Endometrial microvascular endothelial cells (primary cell): ENCODE measurements around the gene TEX12. TPM values are rescaled to one million over a fixed set of nuclear protein-coding genes. Genes with fewer than 3 reads are reported as not detected.
"Not testable (repeated sequence)": the region's sequence is repeated elsewhere in the genome, so short reads cannot be mapped to it uniquely, and the experiment has no call there.

Experiments
- in situ Hi-C: cut with HindIII; loops from 2 replicates; pipeline ENCODE4 v1.10.0; 2017; ENCODE audit warnings: low sequenced_read_pairs, low pct_unique_long_range_greater_than_20kb; ENCODE audit errors: inconsistent ontology term
- total RNA-seq: library from RNA; depleted of rRNA; stranded (reverse); fragments of >200 nt; gene quantifications from one replicate; pipeline ENCODE4 v1.2.3, GENCODE V29; 2015; ENCODE audit errors: inconsistent ontology term

Gene TEX12
- total RNA-seq, 1 donor from 2014 or later = not detected

DNA sequence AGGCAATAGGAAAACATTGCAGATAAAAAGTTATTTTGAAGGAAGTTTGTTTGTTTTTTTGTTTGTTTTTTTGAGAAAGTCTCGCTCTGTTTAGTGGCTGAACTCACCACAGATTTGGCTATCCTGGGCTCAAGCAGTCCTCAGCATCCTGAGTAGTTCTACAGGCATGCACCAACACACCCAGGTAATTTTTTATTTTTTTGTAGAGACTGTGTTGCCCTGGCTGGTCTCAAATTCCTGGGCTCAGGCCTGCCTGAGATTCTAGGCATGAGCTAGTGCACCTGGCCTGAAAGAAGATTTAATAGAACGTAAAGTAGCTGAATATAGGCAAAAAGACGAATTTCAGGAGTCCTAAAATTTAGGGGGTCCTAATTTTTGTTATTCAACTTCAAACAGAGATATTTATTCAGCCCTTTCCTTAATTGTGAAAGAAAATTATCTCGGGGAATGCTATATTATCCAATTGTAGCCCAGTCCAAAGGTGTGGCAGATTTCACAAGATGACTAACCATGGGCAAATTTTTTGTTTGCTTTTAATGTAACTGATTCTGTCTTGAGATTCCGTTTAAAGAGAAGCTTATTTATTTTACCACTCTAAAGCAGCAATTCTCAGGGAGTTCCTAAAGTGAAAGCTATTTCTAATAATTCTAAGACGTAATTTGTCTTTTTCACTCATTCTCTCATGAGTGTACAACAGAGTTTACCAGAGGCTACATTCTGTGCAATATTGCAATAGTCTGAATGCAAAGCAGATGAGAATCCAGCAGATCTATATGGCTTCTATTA is 4.2 kb upstream of the TEX12 start:
- in situ Hi-C loops = no loop called here

DNA sequence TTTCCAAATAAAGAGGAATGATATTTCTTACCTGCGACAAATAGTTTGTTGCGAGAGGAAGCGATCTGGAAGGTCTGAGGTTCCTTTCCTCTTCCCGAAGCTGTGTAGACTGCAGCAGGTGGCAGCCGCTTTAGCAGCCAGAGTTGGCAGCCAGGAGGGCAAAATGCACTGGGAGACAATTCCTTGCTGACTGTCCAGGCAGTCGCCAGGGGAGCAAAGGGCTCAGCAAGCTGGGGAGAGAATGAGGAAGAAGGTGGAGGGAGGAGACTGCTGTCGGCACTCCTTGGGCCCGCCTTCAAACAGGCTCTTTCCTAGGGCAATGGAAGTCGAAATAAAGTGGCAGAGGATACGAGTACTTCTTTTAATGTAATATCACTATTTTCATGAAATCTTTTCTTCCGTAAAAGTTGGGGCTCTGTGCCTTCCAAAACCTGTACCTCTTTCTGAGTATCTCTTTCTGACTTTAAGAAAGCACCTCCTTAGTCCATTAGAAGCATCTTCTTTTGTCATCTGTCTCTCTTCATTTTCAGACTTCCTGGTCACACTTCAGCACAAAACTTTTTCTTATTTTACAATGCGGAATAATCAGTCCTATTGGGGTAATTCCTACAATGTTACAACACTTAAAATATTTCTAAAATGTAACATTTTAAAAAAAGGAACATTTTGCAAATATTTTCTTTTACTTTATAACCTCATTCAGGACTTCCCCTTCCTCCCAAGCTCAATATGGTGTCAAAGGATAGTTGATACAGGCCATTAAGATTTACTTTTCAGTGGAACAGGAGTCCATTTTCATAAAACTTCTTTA is 3.1 kb upstream of the TEX12 start, which contains the start of gene IL18:
Gene IL18 (minus strand): TSS at position 220 of the 811 bp plus-strand sequence. CDS start 9,041 bp downstream, outside the sequence.
- in situ Hi-C loops = no loop called here

DNA sequence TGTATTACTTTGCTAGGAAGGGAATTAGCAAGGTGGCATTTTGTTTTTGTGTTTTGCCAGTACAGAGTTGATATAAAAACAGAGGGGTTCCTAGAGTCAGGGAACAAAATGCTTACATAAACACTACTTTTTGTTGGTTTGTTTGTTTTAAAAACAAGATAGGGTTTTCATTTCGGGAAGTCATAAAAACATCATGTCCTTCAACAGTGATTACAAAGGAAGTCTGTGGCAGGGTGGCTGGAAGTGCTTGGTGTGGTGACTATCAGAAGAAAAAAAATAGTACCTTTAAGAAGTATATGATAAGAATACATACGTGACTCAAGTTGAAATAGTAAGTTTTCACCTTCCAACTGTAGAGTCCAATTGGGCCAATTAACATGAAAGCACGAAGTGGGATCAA is 2.1 kb upstream of the TEX12 start:
- in situ Hi-C loops = no loop called here

DNA sequence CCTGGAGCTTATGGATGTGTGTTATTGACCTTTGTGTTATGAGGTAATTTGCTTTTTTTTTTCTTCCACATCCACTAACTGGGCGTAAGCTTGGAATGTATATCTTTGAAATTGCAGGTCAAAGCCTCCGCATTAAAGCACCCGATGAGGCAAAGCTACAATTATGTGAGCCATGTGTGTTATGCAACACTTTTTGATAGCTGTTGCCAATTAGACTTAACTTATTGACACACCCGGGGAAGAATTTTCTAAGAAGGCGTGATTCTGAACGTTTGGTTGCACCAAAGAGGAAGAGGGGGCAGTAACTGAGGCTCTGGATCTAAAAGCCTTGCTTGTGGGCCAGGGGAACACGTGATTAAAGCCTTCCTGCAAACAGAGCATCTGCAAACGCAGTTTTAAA is 610 bp upstream of the TEX12 start:
- in situ Hi-C loops = no loop called here

DNA sequence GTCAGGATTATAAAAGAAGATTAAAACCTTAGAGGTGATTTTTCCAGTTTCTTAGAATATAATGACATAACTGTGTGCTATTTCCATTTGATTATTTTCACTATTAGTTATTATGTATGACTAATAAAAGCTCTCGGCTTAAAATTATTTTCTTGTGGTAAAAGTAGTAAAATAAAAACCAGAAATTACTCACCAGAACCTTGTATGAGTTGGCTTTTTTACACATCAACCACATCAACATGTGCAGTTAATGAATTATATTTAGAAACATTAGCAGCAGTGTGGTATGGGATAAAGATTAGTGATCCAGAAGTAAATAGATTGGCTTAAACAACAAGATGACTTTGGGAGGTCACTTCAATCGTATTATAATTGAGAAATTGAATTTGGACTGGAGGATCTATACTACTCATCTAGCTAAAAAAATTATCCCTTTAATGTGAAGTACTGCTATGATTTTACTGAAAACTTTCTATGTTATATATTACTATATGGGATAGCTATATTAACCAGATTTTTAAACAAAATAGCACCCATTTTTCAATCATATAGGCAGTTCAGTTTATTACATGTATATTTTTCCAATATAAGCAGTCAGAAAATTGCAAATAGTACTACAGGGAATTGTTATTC is 5.3 kb downstream of the TEX12 start:
- in situ Hi-C loops = no loop called here

DNA sequence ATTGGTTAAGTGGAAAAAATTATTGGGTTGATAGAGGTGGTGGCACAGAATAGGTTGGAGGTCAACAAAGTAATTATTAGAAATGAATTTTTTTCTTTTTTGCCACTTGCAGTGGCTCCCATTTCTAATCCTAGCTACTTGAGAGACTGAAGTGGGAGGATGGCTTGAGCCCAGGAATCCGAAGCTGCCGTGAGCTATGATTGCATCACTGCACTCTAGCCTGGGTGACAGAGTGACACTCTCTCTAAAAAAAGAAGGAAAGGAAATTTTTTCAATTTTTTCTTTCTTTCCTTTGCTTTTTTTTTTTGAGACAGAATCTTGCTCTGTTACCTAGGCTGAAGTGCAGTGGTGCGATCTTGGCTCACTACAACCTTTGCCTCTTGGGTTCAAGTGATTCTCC is 6.0 kb downstream of the TEX12 start:
- in situ Hi-C loops = no loop called here

DNA sequence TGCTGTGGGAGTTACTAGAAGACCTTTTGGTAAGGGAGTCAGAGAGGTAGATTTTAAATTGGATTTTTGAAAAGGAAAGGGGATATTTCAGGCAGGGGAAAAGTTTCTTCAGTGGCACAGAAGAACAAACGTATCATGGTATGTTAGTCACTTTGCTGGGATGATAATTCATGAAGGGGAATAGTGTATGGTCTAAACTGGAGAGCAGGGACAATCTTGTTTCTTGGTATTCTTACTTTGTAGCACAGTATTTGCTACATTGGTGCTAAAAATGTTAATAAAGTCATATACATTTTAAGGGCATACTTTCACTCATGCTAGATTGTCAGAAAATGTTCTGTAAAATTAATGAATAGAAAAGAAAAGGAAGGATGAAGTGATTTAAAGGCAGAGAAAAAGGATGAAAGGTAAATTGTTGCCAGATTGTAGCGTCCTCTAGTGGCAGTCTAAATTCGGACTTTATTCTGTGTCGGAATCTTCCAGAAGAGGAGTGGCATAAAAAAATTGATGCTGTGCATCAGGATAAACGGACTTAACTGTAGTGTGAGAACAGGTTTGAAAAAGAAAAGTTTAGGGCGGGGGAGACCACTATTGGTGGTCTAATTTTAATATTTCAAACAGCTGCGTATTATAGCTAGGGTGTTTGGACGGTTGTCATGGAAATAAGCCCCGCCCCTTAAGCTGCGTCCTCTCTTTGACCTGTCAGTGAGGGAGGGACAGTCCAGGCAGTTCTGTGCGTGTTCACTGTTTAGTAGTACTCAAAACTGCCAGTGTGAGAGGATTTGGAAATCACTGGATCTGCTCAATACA is 7.8 kb downstream of the TEX12 start, which contains the start of gene BCO2:
Gene BCO2 (plus strand): TSS at position 724 of the 810 bp plus-strand sequence. CDS start 90 bp downstream, outside the sequence.
- in situ Hi-C loops = no loop called here

DNA sequence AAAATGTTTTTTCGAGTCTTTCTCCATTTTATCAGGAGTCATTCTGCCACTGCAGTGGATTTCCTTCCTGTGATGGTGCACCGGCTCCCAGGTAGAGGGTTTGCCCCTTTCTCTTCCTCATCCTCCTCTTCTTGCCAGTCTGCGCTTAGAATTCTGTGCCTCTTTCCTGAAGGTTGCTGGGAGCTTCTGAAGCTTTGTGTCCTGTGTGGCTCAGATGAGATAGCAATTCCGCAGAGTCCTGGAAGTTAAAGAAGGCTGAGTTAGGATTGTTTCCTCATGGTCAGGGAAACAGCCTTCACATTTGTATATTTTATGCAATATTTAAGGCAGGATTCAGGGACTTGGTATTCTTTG is 8.4 kb downstream of the TEX12 start:
- in situ Hi-C loops = no loop called here

DNA sequence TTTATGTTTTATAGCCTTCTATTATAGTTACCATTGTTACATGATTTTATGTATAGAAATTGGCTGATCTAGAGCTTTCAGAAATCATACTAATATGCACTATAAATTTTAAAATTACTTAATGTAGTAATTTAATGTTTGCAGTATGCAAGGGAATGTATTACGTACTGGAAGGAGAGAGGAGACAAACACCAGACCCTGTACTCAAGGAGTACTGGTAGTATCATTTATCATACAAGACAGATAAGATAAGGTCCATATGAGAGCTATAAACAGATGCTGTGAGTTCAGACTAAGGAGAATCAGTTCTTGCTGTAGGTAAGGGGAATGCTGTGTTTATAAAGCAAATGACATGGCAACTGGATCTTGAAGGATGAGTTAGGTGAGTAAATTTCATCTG is 8.9 kb downstream of the TEX12 start:
- in situ Hi-C loops = no loop called here

DNA sequence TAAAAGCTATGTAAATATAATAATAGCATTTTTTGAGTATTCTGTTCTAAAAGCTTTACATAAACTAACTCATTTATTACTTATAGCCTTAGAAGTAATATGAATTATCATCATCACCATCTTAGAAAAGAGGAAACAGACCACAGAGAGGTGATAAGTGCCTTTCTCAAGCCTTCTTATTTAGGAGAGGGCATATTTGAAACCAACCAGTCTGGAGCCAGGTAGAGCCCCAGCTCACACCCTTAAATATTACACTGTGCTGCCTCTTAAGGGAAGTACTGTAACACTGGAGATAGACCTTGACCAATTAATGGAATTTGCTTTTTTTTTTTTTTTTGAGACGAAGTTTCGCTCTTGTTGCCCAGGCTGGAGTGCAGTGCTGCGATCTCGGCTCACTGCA is 10.4 kb downstream of the TEX12 start:
- in situ Hi-C loops = no loop called here

DNA sequence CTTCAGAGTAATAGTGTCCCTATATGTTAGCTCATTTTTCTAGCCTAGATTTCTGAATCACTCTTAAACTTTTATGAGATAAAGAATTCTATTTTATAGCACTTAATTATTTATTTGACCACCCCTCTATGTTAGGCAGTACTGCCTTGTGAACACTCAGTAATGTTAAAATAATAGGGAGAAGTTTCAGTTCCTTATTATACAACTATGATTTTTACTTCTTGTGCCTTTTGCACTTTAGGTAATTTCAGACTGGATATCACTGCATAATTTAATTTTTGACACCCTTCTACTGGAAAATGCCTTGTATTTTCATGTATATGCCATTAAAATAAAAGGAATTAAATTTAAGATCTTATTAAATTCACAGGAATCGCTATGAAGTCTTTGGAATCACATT is 11.3 kb downstream of the TEX12 start:
- in situ Hi-C loops = no loop called here

DNA sequence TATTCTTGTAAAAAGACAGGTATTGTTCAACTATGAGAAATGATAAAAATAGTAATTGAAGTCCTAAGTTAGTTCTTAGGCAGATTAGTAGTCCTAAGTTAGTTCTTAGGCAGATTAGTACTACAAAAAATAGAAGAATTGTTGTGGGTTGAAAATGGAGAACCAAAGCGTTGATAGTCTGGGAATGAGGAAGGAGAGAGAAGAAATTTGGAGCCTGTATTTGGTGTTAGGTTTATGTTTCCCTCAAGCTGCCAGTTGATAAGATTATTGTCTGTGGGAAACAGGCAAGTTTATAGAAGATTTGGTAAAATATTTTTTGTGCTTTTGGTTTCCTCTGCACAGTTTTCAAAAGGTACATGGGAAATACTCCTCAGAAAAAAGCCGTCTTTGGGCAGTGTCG is 11.8 kb downstream of the TEX12 start:
- in situ Hi-C loops = no loop called here

DNA sequence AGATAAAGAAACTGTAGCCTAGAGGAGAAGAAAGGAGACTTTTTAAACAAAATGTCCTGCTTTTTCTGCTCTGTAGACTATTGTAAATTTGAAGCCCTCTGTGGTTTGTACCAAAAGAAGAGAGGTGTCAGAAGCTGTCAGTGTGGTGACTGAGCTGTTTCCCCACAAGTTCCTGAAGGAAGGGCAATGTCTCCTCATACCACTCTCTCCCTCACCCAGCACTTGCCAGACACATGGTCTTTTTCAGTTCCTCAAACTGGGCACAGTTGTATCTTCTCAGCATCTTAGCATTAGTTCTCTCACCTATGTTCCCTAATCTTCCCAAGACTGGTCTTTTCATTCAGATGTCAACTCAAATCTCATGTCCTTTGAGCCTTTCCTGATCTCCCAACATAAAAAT is 12.4 kb downstream of the TEX12 start:
- in situ Hi-C loops = no loop called here

DNA sequence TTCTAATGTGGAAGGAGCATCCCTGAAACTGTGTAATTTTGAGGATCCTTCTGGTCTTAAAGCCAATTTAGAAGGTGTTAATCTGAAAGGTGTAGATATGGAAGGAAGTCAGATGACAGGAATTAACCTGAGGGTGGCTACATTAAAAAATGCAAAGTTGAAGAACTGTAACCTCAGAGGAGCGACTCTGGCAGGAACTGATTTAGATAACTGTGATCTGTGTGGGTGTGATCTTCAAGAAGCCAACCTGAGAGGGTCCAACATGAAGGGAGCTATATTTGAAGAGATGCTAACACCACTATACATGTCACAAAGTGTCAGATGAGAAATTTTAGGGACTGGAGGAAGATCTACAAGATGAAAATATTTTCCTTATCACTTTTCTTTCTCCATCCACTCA is 15.7 kb downstream of the TEX12 start:
- in situ Hi-C loops = no loop called here

DNA sequence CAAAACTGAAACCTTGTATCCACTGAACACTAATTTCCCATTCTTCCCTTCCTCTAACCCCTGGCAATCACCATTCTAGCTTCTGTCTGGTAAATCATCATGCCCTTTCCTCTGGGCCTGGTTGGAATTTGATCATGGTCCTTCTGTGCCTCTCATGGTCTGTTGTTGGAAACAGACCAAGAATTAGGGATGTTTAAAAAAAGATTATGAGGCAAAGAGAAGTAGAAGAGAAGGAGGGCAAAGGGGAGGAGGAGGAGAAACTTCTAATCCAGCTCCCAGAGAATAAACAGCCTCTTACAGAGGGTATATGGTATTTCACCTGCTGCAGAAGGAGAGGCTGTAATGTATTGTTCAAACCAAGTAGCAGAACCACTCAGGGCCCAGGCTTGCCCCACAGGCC is 18.7 kb downstream of the TEX12 start:
- in situ Hi-C loops = no loop called here

DNA sequence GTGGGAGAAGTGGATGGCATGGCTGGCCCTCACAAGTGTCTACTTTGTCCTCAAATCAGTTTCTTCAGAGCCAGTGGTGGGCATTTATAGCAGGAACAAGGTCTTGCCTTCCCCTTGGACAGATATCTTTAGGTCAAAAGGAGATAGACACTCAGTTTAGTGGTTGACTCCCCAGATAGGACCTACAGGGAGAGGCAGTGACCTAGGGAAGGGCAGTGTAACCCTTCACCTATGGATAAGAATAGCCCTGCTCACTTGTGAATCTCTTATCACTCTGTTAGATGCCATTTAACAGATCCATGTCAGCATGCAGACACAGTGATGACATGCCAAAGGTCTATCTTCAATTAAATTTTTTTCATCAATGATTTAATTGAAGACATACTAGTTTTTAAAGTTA is 19.1 kb downstream of the TEX12 start:
- in situ Hi-C loops = no loop called here

DNA sequence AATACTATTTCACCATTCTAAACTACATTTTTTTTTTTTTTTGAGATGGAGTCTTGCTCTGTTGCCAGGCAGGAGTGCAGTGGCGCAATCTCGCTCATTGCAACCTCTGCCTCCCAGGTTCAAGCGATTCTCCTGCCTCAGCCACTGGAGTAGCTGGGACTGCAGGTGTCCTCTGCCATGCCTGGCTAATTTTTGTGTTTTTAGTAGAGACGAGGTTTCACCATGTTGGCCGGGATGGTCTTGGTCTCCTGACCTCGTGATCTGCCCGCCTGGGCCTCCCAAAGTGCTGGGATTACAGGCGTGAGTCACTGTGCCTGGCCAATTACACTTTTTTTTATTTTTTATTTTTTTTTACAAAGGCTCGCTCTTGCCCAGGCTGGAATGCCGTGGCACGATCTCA is 27.9 kb downstream of the TEX12 start:
- in situ Hi-C loops = not testable (repeated sequence)

DNA sequence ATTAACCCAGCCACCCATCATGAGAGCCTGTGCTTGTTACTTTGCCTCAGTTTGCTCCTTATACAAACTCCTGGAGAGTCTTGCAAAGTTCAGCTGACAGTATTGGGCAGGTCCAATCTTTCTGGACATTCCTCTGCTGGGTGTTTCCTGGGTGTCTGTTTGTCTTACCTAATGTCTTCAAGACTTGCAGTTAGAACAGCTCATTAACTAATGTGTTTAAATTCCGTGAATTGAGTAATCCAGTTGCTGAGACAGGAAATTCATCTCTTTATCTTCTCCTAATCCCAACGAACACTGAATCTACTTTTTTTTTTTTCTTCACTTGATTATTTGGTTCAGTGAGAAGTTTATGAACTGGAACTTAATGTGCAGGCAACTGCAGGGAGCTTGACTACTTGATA is 28.8 kb downstream of the TEX12 start:
- in situ Hi-C loops = no loop called here

DNA sequence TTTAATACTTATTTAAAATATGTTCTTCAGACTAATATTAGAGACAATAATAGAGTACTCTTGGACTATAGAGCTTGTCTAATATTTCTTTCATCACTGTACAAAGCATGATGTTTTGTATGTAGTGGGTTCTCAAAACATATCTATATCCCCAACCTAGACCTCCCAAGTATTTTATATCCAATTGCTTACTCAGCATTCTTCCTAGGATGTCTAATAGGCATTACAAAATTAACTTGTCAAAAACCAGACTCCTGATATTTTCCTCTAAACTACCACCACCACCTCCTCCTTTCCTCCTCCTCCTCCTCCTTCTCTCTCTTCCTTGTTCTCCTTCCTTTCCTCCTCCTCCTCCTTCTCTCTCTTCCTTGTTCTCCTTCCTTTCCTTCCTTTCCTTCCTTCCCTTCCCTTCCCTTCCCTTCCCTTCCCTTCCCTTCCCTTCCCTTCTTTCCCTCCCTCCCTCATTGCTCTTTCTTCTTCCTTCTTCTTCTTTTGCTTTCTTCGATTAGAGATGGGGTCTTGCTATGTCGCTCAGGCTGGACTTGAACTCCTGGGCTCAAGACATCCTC is 29.4 kb downstream of the TEX12 start:
- in situ Hi-C loops = no loop called here
